Lower leg skin (tissue), 3 donors: ENCODE data around the gene RIOK3.

Experiments used
- CTCF ChIP-seq, 3 donors: fragments of 450-650 bp; IDR thresholded peaks; one replicate each; pipeline ENCODE4 v1.5.1; 2016; ENCODE audit warnings: antibody characterized with exemption in 3 of 3, mild to moderate bottlenecking in 3 of 3, moderate library complexity in 2 of 3
- POLR2A ChIP-seq, 2 donors: fragments of 450-650 bp; IDR thresholded peaks; one replicate each; pipeline ENCODE4 v1.6.1; 2016 to 2017; ENCODE audit warnings: antibody characterized with exemption in 2 of 2, mild to moderate bottlenecking in 1 of 2, moderate library complexity in 1 of 2

- TF ChIP-seq POLR2A (IDR thresholded peaks at IDR 0.05) (no peak), CTCF (IDR thresholded peaks at IDR 0.05) (no peak)
Observed at GRCh38 chr18:23458830-23459529, 5.9 kb downstream of the RIOK3 start.
